Glutamatergic neuron (in vitro differentiated cells): Measurements from ENCODE around the gene NOD1. TPM values are rescaled to one million over a fixed set of nuclear protein-coding genes. Genes with fewer than 3 reads are reported as not detected.
"Not testable (repeated sequence)": the region's sequence is repeated elsewhere in the genome, so short reads cannot be mapped to it uniquely, and the experiment has no call there.

Experiments
- DNase-seq: peaks from one replicate; pipeline ENCODE4 v3.0.0; 2022
- H3K27ac Mint-ChIP-seq: one replicate; pipeline ENCODE4 v1.8.0; 2020; ENCODE audit warnings: mild to moderate bottlenecking, mixed read lengths, inconsistent platforms; ENCODE audit not compliant: unreplicated experiment
- H3K27me3 Mint-ChIP-seq: one replicate; pipeline ENCODE4 v1.8.0; 2020; ENCODE audit warnings: mild to moderate bottlenecking, moderate library complexity, mixed read lengths, inconsistent platforms; ENCODE audit not compliant: unreplicated experiment
- H3K36me3 Mint-ChIP-seq: one replicate; pipeline ENCODE4 v1.8.0; 2020; ENCODE audit warnings: mild to moderate bottlenecking, mixed read lengths, inconsistent platforms; ENCODE audit not compliant: unreplicated experiment
- H3K4me1 Mint-ChIP-seq: one replicate; pipeline ENCODE4 v1.8.0; 2020; ENCODE audit warnings: mild to moderate bottlenecking, low read depth, mixed read lengths, inconsistent platforms; ENCODE audit not compliant: unreplicated experiment
- H3K4me3 Mint-ChIP-seq: one replicate; pipeline ENCODE4 v1.8.0; 2020; ENCODE audit warnings: mild to moderate bottlenecking, mixed read lengths, inconsistent platforms; ENCODE audit not compliant: unreplicated experiment
- H3K9me3 Mint-ChIP-seq: one replicate; pipeline ENCODE4 v1.8.0; 2020; ENCODE audit warnings: mild to moderate bottlenecking, moderate library complexity, mixed read lengths, inconsistent platforms; ENCODE audit not compliant: unreplicated experiment
- total RNA-seq: library from RNA; stranded (reverse); fragmentation: NEBNext Ultra II Directional; extraction: Animal tissue kit (Norgen Biotek cat#: 25700); gene quantifications from one replicate; pipeline ENCODE4 v1.2.1, GENCODE V29; 2021; ENCODE audit not compliant: unreplicated experiment
- TF ChIP-seq, protein P1 (sequence below): fragments of 200-600 bp; sonication (generic); IDR thresholded peaks from one replicate; pipeline ENCODE4 v1.5.0; 2021; ENCODE audit not compliant: partially characterized antibody, unreplicated experiment

The NOD1 gene
- total RNA-seq, 1 donor from 2014 or later: 9.3 TPM

DNA sequence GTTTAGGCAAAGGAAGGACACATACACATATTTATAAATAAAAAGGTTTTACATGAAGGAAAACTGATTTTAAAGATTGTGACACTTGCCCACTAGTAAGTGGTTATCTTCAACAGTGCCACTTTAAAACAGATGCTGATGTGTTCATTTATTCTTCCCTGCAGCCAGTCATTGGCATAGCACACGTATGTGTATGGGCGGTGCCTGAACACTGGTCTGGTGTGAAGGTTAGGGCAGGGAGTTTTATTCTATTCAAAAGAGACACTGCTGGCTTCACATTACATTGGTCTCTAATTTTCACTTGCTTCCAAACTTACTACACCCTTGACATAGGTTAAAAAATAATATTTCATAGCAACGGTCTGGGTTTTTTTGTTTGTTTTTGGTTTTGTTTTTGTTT, 57.9 kb downstream of the NOD1 start:
- Mint-ChIP-seq H3K36me3 (no peaks in the 10 kb centered on the region), H3K4me3 (no peak overlapping the region), H3K27ac (no peak overlapping the region), H3K27me3 (no peaks in the 10 kb centered on the region), H3K4me1 (no peaks in the 10 kb centered on the region), H3K9me3 (peaks cover 6% of the 10 kb centered on the region)
- no peak for DNase-seq
- TF ChIP-seq, protein P1, sequence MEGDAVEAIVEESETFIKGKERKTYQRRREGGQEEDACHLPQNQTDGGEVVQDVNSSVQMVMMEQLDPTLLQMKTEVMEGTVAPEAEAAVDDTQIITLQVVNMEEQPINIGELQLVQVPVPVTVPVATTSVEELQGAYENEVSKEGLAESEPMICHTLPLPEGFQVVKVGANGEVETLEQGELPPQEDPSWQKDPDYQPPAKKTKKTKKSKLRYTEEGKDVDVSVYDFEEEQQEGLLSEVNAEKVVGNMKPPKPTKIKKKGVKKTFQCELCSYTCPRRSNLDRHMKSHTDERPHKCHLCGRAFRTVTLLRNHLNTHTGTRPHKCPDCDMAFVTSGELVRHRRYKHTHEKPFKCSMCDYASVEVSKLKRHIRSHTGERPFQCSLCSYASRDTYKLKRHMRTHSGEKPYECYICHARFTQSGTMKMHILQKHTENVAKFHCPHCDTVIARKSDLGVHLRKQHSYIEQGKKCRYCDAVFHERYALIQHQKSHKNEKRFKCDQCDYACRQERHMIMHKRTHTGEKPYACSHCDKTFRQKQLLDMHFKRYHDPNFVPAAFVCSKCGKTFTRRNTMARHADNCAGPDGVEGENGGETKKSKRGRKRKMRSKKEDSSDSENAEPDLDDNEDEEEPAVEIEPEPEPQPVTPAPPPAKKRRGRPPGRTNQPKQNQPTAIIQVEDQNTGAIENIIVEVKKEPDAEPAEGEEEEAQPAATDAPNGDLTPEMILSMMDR: no peak

DNA sequence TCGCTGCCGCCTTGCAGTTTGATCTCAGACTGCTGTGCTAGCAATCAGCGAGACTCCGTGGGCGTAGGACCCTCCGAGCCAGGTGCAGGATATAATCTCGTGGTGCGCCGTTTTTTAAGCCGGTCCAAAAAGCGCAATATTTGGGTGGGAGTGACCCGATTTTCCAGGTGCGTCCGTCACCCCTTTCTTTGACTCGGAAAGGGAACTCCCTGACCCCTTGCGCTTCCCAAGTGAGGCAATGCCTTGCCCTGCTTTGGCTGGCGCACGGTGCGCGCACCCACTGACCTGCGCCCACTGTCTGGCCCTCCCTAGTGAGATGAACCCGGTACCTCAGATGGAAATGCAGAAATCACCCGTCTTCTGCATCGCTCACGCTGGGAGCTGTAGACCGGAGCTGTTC, 58.5 kb downstream of the NOD1 start:
- not testable (repeated sequence) for H3K9me3 Mint-ChIP-seq, H3K4me3 Mint-ChIP-seq, H3K4me1 Mint-ChIP-seq, H3K27me3 Mint-ChIP-seq, DNase-seq, H3K36me3 Mint-ChIP-seq, H3K27ac Mint-ChIP-seq

DNA sequence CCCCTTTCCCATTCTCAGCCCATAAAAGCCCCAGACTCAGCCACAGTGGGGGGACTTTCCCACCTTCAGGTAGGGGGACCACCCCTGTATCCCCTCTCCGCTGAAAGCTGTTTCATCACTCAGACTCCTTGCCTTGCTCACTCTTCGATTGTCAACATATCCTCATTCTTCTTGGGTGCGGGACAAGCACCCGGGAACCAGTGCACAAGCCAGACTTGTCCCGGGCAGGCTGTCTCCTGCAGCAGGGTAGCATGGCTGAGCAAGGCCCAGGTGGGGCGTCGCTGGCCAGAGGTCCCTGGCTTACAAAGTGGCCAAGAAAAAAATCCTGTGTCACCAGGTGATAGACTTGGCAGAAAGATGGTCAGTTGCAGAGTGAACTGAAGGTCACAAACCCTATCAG, 64.7 kb downstream of the NOD1 start:
- TF ChIP-seq, protein P1: no peak
- no peak for DNase-seq
- H3K27ac Mint-ChIP-seq: peak overlapping the region; percentile 82
- H3K36me3 Mint-ChIP-seq: no peaks in the 10 kb centered on the region
- H3K27me3 Mint-ChIP-seq: peaks cover 5% of the 10 kb centered on the region
- H3K9me3 Mint-ChIP-seq: peaks cover 6% of the 10 kb centered on the region
- no peak overlapping the region for H3K4me3 Mint-ChIP-seq
- peaks cover 8% of the 10 kb centered on the region for H3K4me1 Mint-ChIP-seq

GRCh38 chr7:30412782-30413504, 65.6 kb downstream of the NOD1 start:
- Mint-ChIP-seq H3K9me3 (peaks cover 6% of the 10 kb centered on the region), H3K27ac (peak overlapping the region; percentile 82), H3K36me3 (no peaks in the 10 kb centered on the region), H3K27me3 (peaks cover 5% of the 10 kb centered on the region), H3K4me1 (peaks cover 8% of the 10 kb centered on the region), H3K4me3 (no peak overlapping the region)
- TF ChIP-seq, protein P1: peak; percentile 11
- no peak for DNase-seq

DNA sequence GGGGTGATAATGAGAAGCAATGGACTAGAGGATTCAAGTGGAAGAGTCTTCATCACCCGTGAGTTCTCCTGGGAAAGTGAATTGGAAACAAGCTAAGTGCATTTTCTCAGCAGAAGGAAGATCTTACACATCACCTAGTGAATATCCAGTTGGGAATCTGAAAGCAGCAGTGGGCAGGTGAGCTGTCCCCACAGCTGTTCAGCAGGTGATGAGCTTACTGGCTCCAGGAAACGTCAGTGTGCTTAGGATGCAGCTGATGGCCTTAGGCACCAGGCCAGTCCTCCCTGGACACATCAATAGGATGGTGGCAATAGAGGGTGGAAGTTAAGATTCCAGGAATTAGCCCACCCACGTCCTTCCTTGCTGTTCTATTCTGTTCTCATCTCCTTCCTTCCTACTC, 66.7 kb downstream of the NOD1 start:
- H3K27ac Mint-ChIP-seq: peak overlapping the region; percentile 5
- peaks cover 5% of the 10 kb centered on the region for H3K27me3 Mint-ChIP-seq
- TF ChIP-seq, protein P1: no peak
- no peak for DNase-seq
- no peak overlapping the region for H3K4me3 Mint-ChIP-seq
- H3K36me3 Mint-ChIP-seq: no peaks in the 10 kb centered on the region
- H3K9me3 Mint-ChIP-seq: peaks cover 6% of the 10 kb centered on the region
- H3K4me1 Mint-ChIP-seq: peaks cover 8% of the 10 kb centered on the region
